Skin epidermis (tissue), 12 donors: ENCODE measurements around the gene ACBD4.

ENCODE experiments used
- H3K27ac ChIP-seq, 21 experiments: fragments of 200-600 bp; sonication (generic) in 11 of 21; one replicate each; pipeline ENCODE4 v1.5.0; 2020; ENCODE audit warnings: mild to moderate bottlenecking in 3 of 21, inconsistent platforms in 2 of 21, moderate library complexity in 2 of 21
- H3K4me3 ChIP-seq, 7 experiments: fragments of 200-600 bp; sonication (generic) in 2 of 7; one replicate each; pipeline ENCODE4 v1.5.0; 2020; ENCODE audit warnings: inconsistent platforms in 2 of 7, mild to moderate bottlenecking in 2 of 7, moderate library complexity in 1 of 7

The ACBD4 gene

DNA sequence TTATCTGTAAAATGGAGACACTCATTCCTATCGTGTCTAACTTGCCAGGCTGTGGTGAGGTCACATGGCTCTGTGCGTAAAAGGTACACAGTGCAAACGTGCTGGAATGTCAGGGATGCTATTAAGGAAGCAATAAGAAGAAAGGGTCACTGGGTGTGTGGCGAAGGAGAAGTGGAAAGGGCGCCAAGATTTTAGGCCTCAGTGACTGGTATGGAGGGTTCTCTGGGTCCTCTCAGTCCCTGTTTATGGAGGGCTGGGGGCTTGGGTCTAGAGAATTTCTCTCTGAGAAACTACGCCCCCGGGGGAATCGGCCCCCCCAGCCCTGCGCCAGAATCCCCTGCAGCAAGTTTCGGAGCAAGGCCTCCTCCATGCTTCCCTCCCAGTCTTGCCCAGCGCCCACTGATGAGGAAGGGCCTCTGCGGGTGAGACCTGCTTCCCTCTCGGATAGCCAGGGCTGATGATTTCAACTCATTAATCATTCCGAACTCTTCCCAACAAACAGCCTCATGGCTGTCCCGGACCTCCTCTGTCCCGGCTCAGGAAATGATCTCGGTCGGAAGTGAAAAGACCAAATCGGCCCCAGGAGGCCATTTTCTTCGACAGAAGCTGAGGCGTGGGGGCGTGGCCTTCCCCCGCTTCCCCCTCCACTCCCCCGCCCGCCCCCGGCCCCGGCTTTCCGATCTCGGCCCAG, 11.5 kb downstream of the ACBD4 start:
- Histone ChIP-seq H3K4me3 (peak overlapping the region; percentile 41 to 78 (median 59)), H3K27ac (peak overlapping the region; percentile 94 to 100 (median 98))

DNA sequence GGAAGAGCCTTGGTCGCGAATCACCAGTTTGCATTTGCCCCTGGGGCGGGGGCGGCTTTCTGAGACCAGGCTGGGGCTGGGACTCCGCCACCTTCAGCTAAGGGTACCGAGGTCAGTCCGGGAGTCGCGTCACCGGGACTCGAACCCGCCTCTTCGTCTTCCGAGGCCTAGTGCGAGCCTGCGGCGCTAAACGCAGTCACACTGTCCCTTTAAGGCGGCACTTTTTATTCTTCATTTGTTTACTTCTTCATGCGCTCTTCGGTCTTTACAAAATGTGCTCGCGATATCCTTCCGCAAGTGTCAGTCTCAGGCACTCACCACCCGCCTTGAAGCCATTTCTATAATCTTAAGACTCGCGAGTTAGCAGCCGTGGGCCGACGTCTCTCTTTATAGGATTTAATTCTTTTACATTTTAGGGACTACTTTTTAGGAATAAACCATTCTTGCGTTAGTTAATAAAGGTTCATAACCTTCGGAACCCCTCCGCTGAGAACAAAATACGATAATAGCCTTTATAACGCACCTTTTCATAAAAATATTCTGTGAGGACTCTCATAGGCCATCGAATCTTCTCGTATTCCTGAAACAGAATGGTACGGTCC, 12.2 kb downstream of the ACBD4 start:
- H3K27ac ChIP-seq = peak overlapping the region; percentile 94 to 100 (median 98)
- H3K4me3 ChIP-seq = peak overlapping the region; percentile 41 to 78 (median 59)

DNA sequence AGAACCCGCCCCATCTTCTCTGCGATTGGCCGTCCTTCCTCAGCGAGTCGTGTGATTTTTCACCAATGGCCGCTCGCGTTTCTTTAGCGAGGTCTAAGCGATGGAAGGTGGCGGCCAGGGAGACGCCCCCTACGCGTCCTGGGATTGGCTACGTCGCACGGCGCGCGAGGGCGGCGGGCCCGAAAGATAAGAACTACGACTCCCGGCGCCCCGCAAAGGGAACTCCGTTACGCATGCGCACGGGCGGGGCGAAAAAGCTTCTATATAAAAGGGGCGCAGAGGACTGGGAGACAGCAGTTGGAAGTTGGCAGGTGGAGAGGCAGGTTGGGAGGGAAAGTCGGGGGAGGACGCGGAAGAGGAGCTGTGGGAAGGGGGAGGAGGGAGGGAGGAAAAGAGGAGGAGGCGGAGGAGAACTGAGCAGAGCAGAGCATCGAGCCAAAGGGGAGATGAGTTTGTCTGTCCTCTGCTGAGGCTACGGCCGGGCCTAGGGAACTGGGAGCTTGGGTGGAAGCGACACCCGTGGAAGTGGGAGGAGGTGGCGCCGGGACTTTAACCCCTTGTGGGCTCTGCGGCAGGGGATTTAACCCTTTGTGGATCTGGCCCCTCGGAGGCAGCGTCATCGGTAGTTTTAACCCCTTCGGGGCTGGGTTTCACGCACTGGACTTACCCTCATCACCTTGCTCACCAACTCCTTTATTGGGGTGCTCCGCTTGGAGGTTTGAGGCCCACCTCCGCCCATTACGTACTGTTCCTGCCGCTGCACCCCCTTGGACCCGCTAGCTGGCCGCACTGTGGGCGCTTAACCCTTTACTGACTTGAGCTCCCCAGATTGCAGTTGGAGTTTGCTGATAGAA, 12.9 kb downstream of the ACBD4 start, which contains the start of gene HEXIM1:
HEXIM1 (plus strand) TSS at position 293 of the 854 bp plus-strand sequence. CDS start 716 bp downstream, outside the sequence.
- peak within 1 kb of the TSS; percentile 94 to 100 (median 98) for H3K27ac ChIP-seq
- H3K4me3 ChIP-seq = peak within 1 kb of the TSS; percentile 60 to 84 (median 69)

DNA sequence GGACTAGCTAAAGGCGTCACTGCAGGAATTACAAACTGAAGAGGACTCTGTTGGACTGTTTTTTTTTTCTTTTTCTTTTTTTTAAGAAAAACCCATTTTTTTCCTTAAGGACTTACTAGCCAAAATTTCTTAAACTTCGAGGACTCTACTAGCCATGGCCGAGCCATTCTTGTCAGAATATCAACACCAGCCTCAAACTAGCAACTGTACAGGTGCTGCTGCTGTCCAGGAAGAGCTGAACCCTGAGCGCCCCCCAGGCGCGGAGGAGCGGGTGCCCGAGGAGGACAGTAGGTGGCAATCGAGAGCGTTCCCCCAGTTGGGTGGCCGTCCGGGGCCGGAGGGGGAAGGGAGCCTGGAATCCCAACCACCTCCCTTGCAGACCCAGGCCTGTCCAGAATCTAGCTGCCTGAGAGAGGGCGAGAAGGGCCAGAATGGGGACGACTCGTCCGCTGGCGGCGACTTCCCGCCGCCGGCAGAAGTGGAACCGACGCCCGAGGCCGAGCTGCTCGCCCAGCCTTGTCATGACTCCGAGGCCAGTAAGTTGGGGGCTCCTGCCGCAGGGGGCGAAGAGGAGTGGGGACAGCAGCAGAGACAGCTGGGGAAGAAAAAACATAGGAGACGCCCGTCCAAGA, 13.7 kb downstream of the ACBD4 start:
- H3K4me3 ChIP-seq = peak overlapping the region; percentile 60 to 84 (median 69)
- peak overlapping the region in 20 of 21 experiments; percentile 64 to 100 (median 94) for H3K27ac ChIP-seq

GRCh38 chr17:45149669-45150664, 14.5 kb downstream of the ACBD4 start:
- Histone ChIP-seq H3K4me3 (peak overlapping the region; percentile 60 to 84 (median 69)), H3K27ac (peak overlapping the region; percentile 10 to 100 (median 94))

- H3K27ac ChIP-seq = peak overlapping the region in 15 of 21 experiments; percentile 13 to 100 (median 66)
Measured at GRCh38 chr17:45150911-45151809, 15.7 kb downstream of the ACBD4 start.

GRCh38 chr17:45155029-45155428, 19.5 kb downstream of the ACBD4 start:
- Histone ChIP-seq H3K27ac (peak overlapping the region in 7 of 21 experiments; percentile 1 to 69 (median 35)), H3K4me3 (no peak overlapping the region)

More at GRCh38 chr17:45150911-45151809, 15.7 kb downstream of the ACBD4 start:
- peak overlapping the region; percentile 60 to 84 (median 69) for H3K4me3 ChIP-seq

DNA sequence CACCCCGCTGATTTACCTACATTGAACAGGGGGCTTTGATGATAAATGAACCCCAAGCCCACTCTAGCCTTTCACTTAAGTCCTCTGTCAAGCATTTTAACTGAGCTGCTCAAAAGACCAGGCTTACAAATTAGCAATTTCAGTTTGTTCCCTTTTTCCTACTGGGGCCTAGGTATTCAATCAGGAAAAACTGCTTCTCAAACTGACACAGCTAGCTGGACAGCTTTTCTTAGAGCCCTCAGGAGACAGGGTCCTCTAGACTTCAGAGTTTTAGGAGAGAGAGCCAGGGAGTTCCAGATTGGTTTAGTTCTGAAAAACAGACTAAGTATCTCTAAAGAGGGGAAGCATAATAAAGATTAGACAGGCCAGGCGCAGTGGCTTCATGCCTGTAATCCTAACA, 20.0 kb downstream of the ACBD4 start:
- Histone ChIP-seq H3K27ac (peak overlapping the region in 8 of 21 experiments; percentile 1 to 69 (median 34)), H3K4me3 (no peak overlapping the region)

DNA sequence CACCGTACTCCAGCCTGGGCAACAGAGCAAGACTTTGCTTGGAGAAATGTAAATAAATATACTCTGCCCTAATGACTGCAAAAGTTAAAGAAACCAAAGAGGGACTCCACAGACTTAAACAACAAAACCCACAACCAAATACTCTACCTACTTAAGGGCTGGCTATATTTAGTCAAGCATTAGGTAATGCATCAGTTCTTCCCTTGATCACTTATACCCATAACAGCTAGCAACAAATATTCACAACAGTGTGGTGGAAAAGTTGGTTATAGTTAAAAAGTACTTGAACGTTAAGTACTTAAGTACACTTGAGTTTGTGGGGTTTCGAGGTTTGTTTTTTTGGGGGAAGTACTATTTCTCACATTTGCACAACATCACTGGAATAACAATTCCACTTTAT, 20.8 kb downstream of the ACBD4 start:
- no peak overlapping the region for H3K4me3 ChIP-seq

GRCh38 chr17:45160447-45161287, 25.2 kb downstream of the ACBD4 start:
- H3K4me3 ChIP-seq = peak overlapping the region; percentile 70 to 89 (median 79)
- peak overlapping the region; percentile 99 to 100 (median 100) for H3K27ac ChIP-seq

More for the DNA sequence above, 20.8 kb downstream of the ACBD4 start:
- H3K27ac ChIP-seq = no peak overlapping the region

DNA sequence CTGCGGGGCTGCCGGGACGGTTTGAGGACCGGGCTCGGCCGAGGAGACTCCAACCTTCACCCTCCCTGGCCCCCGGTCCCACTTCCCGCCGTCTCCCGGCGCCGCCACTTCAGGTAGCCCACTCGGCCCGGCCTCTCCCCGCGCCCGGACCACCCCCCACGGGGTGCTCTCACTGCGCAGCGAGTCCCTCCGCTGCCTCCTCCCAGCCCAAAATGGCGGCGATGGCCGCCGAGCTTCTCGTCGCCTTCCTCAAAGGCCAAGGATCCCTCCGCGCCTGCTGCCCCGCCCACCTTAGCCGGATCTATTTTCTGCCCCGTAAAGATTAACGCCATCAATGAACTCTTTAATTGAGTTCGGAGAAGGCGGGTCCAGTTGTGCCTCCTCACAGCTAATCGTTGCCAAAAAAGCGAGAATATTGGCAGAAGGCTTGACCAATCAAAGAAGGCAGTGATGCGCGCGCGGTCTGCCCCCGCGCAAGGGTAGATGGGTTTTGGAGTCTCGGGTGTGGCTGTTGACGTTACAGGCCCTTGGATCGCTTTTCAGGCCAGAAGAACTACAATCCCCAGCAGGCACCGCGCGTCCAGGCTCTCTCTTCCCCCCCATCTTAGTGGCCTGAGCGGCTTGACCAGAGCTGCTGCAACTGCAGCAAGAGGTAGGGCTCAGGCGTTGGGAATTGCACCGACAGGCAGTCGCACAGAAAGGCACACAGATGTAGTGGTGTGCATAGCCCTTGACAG, 26.0 kb downstream of the ACBD4 start, which contains the start of gene HEXIM2:
HEXIM2 (plus strand) TSS at position 588 of the 737 bp plus-strand sequence. CDS start 919 bp downstream, outside the sequence.
- Histone ChIP-seq H3K27ac (peak within 1 kb of the TSS; percentile 99 to 100 (median 100)), H3K4me3 (peak within 1 kb of the TSS; percentile 70 to 89 (median 79))

DNA sequence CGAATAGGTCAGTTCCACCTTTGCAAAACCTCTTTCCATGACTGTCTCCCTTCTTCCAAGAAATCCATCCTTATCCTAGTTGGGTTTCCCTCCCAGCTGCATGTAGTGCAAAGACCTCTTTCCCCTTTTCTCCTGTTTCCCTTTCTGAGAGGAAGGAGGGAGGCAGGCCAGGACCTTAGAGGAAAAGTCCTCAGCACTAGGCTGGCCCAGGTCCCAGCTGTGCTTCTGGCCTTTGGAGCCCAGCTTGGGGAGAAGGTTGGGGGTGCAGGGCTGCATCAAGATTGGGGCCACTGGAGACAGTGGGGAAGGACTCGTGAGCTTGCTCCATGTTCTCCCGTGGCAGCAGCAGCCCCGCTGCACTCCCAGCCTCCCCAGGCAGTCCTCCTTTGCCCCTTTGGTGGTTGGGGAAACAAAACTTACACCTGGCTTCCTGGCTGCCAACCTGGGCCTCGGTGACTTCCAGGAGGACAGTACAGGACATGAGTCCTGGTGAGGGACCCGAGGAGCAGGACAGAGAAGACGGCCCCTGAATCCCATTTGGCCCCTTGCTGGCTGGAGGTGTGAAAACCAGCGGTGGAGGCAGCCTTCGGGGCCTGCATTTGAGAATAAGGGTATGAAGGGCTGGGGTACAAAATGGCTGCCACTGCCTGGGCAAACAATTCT, 26.7 kb downstream of the ACBD4 start:
- H3K27ac ChIP-seq = peak overlapping the region in 19 of 21 experiments; percentile 11 to 100 (median 67)
- peak overlapping the region in 5 of 7 experiments; percentile 6 to 89 (median 10) for H3K4me3 ChIP-seq

GRCh38 chr17:45164734-45165269, 29.3 kb downstream of the ACBD4 start:
- Histone ChIP-seq H3K4me3 (no peak overlapping the region), H3K27ac (peak overlapping the region in 3 of 21 experiments; percentile 12 to 37 (median 32))

DNA sequence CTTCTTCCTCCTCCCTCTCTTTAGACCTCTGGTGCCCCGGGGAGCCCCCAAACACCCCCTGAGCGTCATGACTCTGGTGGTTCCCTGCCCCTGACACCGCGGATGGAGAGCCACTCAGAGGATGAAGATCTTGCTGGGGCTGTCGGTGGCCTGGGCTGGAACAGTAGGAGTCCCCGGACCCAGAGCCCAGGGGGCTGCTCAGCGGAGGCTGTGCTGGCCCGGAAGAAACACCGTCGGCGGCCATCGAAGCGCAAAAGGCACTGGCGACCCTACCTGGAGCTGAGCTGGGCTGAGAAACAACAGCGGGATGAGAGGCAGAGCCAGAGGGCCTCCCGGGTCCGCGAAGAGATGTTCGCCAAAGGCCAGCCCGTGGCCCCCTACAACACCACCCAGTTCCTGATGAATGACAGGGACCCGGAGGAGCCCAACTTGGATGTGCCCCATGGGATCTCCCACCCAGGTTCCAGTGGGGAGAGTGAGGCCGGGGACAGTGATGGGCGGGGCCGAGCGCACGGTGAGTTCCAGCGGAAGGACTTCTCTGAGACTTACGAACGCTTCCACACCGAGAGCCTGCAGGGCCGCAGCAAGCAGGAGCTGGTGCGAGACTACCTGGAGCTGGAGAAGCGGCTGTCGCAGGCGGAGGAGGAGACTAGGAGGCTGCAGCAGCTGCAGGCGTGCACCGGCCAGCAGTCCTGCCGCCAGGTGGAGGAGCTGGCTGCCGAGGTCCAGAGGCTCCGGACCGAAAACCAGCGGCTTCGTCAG, 33.7 kb downstream of the ACBD4 start:
- peak overlapping the region in 8 of 21 experiments; percentile 6 to 98 (median 92) for H3K27ac ChIP-seq
- no peak overlapping the region for H3K4me3 ChIP-seq
